Measurements from ENCODE around the gene RIPOR2. TPM values are rescaled to one million over a fixed set of nuclear protein-coding genes. Genes with fewer than 3 reads are reported as not detected.
"Not testable (repeated sequence)": the region's sequence is repeated elsewhere in the genome, so short reads cannot be mapped to it uniquely, and the experiment has no call there.

RIPOR2 gene
- polyA plus RNA-seq, 3 donors = 5.8 to 8.4 (median 8.0) TPM

GRCh38 chr6:24764833-24765828, 170.6 kb downstream of the RIPOR2 start:
- DNase-seq = not testable (repeated sequence)

- DNase-seq = no peak
These were observed 172.2 kb downstream of the RIPOR2 start for GRCh38 chr6:24763578-24763977.

DNA sequence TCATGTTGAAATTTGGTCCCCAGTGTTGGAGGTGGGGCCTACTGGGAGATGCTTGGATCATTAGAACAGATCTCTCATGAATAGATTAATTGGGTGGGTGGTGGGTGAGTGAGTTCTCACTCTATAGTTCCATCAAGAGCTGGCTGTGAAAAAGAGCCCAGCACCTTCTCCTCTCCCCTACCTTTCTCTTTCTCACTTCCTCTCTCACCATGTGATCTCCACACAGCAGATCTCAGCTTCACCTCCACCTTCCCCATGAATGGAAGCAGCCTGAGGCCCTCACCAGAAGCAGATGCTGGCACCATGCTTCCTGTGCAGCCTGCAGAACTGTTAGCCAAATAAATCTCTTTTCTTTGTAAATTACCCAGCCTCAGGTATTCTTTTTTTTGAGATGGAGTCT, 173.9 kb downstream of the RIPOR2 start:
- no peak for DNase-seq

DNA sequence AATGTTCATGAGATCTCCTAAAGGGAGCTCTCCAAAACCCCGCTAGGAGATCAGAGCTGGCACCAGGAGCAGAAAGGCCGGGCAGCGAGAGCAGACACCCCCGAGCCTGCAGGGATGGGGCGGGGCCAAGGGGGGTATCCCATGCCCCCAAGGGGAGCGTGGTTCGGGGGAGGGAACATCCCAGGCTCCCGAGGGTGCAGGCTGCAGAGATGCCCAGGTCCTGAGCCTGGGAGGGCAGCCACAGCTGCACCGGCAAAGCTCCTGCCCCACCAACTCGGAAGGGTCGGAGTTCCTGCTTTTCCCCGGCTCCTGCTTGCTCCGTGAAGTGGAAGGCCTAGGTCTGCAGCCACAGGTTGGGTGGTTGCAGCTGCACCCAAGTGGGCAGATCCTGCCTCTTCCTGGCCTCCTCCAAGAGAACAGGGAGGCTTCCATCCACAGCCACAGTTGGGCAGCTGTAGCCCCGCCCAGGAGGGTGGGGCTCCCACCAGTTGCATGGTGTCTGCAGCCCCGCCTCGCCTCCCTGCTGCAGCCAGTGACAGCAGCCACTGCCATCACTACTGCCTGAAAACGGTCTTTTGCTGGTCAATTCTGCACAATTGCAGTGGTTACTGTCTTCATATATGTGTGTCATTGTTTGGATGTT, 174.4 kb downstream of the RIPOR2 start:
- no peak for DNase-seq

GRCh38 chr6:24760210-24760609, 175.6 kb downstream of the RIPOR2 start:
- DNase-seq = no peak

DNA sequence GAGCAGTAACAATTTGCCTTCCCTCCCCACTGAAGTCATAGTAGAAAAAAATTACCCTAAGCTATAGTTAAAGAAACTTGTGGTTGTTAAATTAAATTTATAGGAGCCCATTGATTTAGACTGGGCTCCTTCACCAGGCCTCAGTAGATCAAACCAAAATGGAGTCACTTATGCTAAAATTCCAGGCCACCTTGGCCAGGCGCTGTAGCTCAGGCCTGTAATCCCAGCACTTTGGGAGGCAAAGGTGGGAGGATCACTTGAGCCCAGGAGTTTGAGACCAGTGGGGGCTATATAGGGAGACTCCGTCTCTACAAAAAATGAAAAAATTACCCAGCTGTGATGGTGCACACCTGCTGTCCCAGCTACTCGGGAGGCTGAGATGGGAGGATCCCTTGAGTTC, 176.0 kb downstream of the RIPOR2 start:
- no peak for DNase-seq

GRCh38 chr6:24757611-24758010, 178.1 kb downstream of the RIPOR2 start:
- DNase-seq = no peak

DNA sequence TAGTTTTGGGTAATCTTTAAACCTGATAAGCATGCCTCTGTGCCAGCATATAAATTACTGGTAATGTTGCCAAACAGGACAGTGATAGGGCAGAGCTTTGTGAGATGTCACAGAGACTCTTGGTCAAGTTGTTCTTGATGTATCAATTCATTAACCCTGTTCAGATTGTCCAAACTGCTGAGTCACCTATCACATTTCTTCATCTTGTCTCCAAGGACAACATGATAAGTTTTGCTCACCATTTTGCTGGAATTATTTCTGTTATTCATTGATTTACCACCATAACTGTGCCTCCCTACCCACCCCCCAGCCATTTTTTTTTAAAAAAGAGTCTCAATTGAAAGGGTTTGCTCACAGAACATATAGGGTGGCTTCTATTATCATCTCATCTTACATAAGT, 180.5 kb downstream of the RIPOR2 start:
- no peak for DNase-seq

GRCh38 chr6:24754378-24754777, 181.4 kb downstream of the RIPOR2 start:
- not testable (repeated sequence) for DNase-seq

Other genes starting within 250 kb of the RIPOR2 start
- 100 to 1,000 TPM; 112 to 139 (median 124) TPM for gene C6orf62, start 216.8 kb downstream of the RIPOR2 start, polyA plus RNA-seq (ENCODE audit: insufficient read length in 3 of 3)
- 10 to 100 TPM; 56.4 to 60.0 (median 57.9) TPM for gene GMNN, start 161.0 kb downstream of the RIPOR2 start, polyA plus RNA-seq (ENCODE audit: insufficient read length in 3 of 3)
- gene ARMH2, start 137.0 kb downstream of the RIPOR2 start, polyA plus RNA-seq (ENCODE audit: insufficient read length in 3 of 3) = not detected